ENCODE data around the gene DLG2.

GRCh38 chr11:83784419-83784818 is 1842.7 kb downstream of the DLG2 start:
- TF ChIP-seq CTCF (IDR thresholded peaks at IDR 0.05; ENCODE audit: low read length) (no peak), EZH2 (optimal IDR thresholded peaks at IDR 0.05; ENCODE audit: low read depth, low read length) (no peak), EZH2phosphoT487 (IDR thresholded peaks at IDR 0.05; ENCODE audit: low read length) (no peak)

Data from MM.1S (cell line).